Loucy (cell line): ENCODE data around the gene MITF.

Source experiments
- EZH2phosphoT487 ChIP-seq: fragments of 200-600 bp; IDR thresholded peaks from 2 replicates; pipeline ENCODE4 v1.6.1; 2018; ENCODE audit warnings: antibody characterized with exemption, mild to moderate bottlenecking, moderate library complexity, borderline replicate concordance
- TF ChIP-seq, protein P1 (sequence below): fragments of 200-600 bp; sonication (generic); conservative IDR thresholded peaks from 2 replicates; pipeline ENCODE4 v1.5.1; 2014; ENCODE audit warnings: mild to moderate bottlenecking, antibody characterized with exemption, low read length

DNA sequence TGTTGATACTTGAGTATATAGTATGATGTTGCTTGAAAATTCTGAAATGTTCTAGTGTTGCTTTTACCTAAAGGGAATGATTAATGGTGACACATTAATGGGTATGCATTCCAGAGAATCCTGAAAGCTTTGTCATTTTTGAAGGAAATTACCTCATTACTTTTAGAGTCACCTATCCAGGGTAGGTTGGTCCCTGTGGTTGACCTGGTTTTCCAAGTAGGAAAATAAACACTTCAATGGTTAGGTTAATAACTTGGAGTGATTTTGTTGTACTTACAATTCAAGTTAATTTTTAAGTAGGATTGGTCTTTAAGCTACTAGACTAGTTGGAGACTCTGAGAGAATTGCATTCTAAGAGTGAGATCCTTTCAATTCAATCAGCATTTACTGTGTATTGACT is 31.0 kb downstream of the MITF start:
- TF ChIP-seq, protein P1, sequence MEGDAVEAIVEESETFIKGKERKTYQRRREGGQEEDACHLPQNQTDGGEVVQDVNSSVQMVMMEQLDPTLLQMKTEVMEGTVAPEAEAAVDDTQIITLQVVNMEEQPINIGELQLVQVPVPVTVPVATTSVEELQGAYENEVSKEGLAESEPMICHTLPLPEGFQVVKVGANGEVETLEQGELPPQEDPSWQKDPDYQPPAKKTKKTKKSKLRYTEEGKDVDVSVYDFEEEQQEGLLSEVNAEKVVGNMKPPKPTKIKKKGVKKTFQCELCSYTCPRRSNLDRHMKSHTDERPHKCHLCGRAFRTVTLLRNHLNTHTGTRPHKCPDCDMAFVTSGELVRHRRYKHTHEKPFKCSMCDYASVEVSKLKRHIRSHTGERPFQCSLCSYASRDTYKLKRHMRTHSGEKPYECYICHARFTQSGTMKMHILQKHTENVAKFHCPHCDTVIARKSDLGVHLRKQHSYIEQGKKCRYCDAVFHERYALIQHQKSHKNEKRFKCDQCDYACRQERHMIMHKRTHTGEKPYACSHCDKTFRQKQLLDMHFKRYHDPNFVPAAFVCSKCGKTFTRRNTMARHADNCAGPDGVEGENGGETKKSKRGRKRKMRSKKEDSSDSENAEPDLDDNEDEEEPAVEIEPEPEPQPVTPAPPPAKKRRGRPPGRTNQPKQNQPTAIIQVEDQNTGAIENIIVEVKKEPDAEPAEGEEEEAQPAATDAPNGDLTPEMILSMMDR, result no peak
- TF ChIP-seq EZH2phosphoT487, result no peak
